Activated T-cell treated with anti-CD3 and anti-CD28 coated beads for 24 hours (primary cell): ENCODE data around the gene KIF25.
"Not testable (repeated sequence)": the region's sequence is repeated elsewhere in the genome, so short reads cannot be mapped to it uniquely, and the experiment has no call there.

Experiments
- DNase-seq: peaks from one replicate; pipeline ENCODE4 v3.0.0-alpha.2; 2020; ENCODE audit warnings: low read depth

The KIF25 gene

GRCh38 chr6:167975458-167975857 lies 22.0 kb upstream of the KIF25 start:
- no peak for DNase-seq

- DNase-seq = not testable (repeated sequence)
These were observed 21.3 kb upstream of the KIF25 start for GRCh38 chr6:167976116-167976657.

- DNase-seq = no peak
These were observed 20.8 kb upstream of the KIF25 start for GRCh38 chr6:167976708-167977107.

- DNase-seq = no peak
These were observed 19.6 kb upstream of the KIF25 start for GRCh38 chr6:167977717-167978467.

GRCh38 chr6:167978607-167979006 lies 18.9 kb upstream of the KIF25 start:
- no peak for DNase-seq

GRCh38 chr6:167979436-167980139 lies 17.9 kb upstream of the KIF25 start:
- no peak for DNase-seq

GRCh38 chr6:167980911-167981580 lies 16.4 kb upstream of the KIF25 start:
- no peak for DNase-seq

- DNase-seq = no peak
These were observed 15.5 kb upstream of the KIF25 start for GRCh38 chr6:167981916-167982462.

GRCh38 chr6:167984144-167984719 lies 13.2 kb upstream of the KIF25 start:
- DNase-seq = no peak

GRCh38 chr6:167984876-167985604 lies 12.4 kb upstream of the KIF25 start:
- no peak for DNase-seq

GRCh38 chr6:167985911-167986595 lies 11.4 kb upstream of the KIF25 start:
- no peak for DNase-seq

- no peak for DNase-seq
These were observed 9.9 kb upstream of the KIF25 start for GRCh38 chr6:167987396-167988153.

- DNase-seq = no peak
These were observed 9.3 kb upstream of the KIF25 start for GRCh38 chr6:167988154-167988495.

- DNase-seq = no peak
These were observed 8.3 kb upstream of the KIF25 start for GRCh38 chr6:167988945-167989841.

GRCh38 chr6:167990016-167990945 lies 7.2 kb upstream of the KIF25 start:
- DNase-seq = no peak

GRCh38 chr6:167993169-167993568 lies 4.3 kb upstream of the KIF25 start:
- no peak for DNase-seq

- no peak for DNase-seq
These were observed 3.6 kb upstream of the KIF25 start for GRCh38 chr6:167993831-167994230.

- DNase-seq = no peak
These were observed 2.2 kb upstream of the KIF25 start for GRCh38 chr6:167995302-167995701.
